Right lobe of liver (tissue), 4 donors: Measurements from ENCODE around the gene MIPEP.

Experiments
- CTCF ChIP-seq, 4 donors: fragments of 200-600 bp in 3 of 4; fragments of 450-650 bp in 1 of 4; IDR thresholded peaks; one replicate each; pipeline versions ENCODE4 v1.5.1 to v1.8.0; 2016 to 2022; ENCODE audit warnings: antibody characterized with exemption in 4 of 4, mild to moderate bottlenecking in 2 of 4
- POLR2A ChIP-seq: fragments of 450-650 bp; IDR thresholded peaks from one replicate; pipeline ENCODE4 v1.6.1; 2017; ENCODE audit warnings: antibody characterized with exemption, mild to moderate bottlenecking
- donor health status: DM: no; HTN: no; CAD: no.
- donor health status: DM: no; HTN: no; CAD: no.
- donor health status: DM: no; HTN: yes; CAD: no.

- TF ChIP-seq CTCF (IDR thresholded peaks at IDR 0.05) (no peak), POLR2A (no peak)
Measured at GRCh38 chr13:23770428-23770827, 118.8 kb downstream of the MIPEP start.
